ENCODE data around the gene ASB1. TPM values are rescaled to one million over a fixed set of nuclear protein-coding genes. Genes with fewer than 3 reads are reported as not detected.

The ASB1 gene
- total and polyA plus RNA-seq, 9 of the 15 experiments (the other 6 are each of a cell fraction or from before 2014, with no cell fraction given) = 6.3 to 37.7 (median 23.9) TPM

DNA sequence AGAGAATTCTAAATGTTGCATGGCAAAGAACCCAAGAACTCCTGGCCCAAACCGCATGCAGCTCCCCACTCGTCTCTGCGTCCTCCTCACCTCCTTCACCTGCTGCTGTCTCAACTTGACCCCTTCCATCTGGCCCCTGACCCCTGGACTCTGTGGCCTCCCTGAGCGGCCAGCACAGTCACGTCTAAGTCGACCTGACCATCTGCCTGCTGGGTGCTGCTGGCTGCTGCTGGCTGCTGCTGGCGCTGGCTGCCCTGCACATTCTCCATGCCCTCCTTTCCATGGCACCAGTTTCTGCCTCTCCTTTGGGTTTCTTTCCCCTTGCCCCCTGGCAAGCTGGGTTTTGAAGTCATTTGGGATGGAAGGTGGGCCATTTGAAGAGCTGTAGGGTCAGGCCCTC is 30.1 kb upstream of the ASB1 start:
- H3K4me3 ChIP-seq = no peak overlapping the region
- ChIA-PET POLR2A (interaction anchor here (1.0 kb wide), 1 partner anchor 9 kb away, joined by 3 read pairs; no protein-coding TSS in a partner anchor), CTCF (ENCODE audit: low intra/inter-chr PET ratio) (no interaction called here)
- peak overlapping the region in 1 of 2 experiments; percentile 76; a peak in 2 of 4 replicates for H3K9ac ChIP-seq (ENCODE audit: insufficient read depth in 1 of 2, low read depth in 2 of 2, low read length in 2 of 2)
- 41% methylated on average over 7 of the region's 7 CpGs for WGBS (ENCODE audit: insufficient coverage, low coverage, missing lambda C conversion rate)
- no peaks in the 10 kb centered on the region for H3K27me3 ChIP-seq (ENCODE audit: control insufficient read depth in 2 of 2, insufficient read depth in 2 of 2, low read length in 2 of 2)
- DNase-seq (ENCODE audit: extremely low read depth in 1 of 4, low spot score in 3 of 4) = peak in 3 of 4 experiments; percentile 26 to 41 (median 40)
- TF ChIP-seq NR4A1 (CRISPR knock-in tag; IDR thresholded peaks at IDR 0.05) (no peak), NR4A1 (tag; IDR thresholded peaks at IDR 0.05) (no peak), CBFA2T2 (conservative IDR thresholded peaks at IDR 0.05) (peak; percentile 37), FOXA1 (IDR thresholded peaks at IDR 0.05; ENCODE audit: borderline replicate concordance) (no peak), ZNF316 (IDR thresholded peaks at IDR 0.05) (no peak), NELFE (IDR thresholded peaks at IDR 0.05; ENCODE audit: insufficient read depth, insufficient read length) (no peak), HNRNPK (IDR thresholded peaks at IDR 0.05; ENCODE audit: low read depth, low read length, poor library complexity, severe bottlenecking) (no peak), CBFA2T3 (IDR thresholded peaks at IDR 0.05) (peak; percentile 50), ELF2 (CRISPR knock-in tag; IDR thresholded peaks at IDR 0.05) (no peak), STAT5B (CRISPR knock-in tag; IDR thresholded peaks at IDR 0.05) (no peak), BCLAF1 (IDR thresholded peaks at IDR 0.05; ENCODE audit: borderline replicate concordance in 1 of 2, control insufficient read depth in 1 of 2, low read depth in 2 of 2, low read length in 1 of 2) (no peak), KLF13 (tag; IDR thresholded peaks at IDR 0.05; ENCODE audit: borderline replicate concordance, low read depth) (no peak), TEAD4 (IDR thresholded peaks at IDR 0.05; ENCODE audit: low read length) (no peak), TEAD4 (CRISPR knock-in tag; IDR thresholded peaks at IDR 0.05; ENCODE audit: borderline replicate concordance) (no peak), XRCC5 (IDR thresholded peaks at IDR 0.05; ENCODE audit: low read depth, low read length) (no peak)
- TF ChIP-seq, protein P1, sequence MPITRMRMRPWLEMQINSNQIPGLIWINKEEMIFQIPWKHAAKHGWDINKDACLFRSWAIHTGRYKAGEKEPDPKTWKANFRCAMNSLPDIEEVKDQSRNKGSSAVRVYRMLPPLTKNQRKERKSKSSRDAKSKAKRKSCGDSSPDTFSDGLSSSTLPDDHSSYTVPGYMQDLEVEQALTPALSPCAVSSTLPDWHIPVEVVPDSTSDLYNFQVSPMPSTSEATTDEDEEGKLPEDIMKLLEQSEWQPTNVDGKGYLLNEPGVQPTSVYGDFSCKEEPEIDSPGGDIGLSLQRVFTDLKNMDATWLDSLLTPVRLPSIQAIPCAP (CRISPR knock-in tag; IDR thresholded peaks at IDR 0.05; ENCODE audit: borderline replicate concordance) = no peak
- TF ChIP-seq, protein P2, sequence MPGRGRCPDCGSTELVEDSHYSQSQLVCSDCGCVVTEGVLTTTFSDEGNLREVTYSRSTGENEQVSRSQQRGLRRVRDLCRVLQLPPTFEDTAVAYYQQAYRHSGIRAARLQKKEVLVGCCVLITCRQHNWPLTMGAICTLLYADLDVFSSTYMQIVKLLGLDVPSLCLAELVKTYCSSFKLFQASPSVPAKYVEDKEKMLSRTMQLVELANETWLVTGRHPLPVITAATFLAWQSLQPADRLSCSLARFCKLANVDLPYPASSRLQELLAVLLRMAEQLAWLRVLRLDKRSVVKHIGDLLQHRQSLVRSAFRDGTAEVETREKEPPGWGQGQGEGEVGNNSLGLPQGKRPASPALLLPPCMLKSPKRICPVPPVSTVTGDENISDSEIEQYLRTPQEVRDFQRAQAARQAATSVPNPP (IDR thresholded peaks at IDR 0.05; ENCODE audit: borderline replicate concordance, insufficient read depth, insufficient read length) = no peak
- TF ChIP-seq, protein P3, sequence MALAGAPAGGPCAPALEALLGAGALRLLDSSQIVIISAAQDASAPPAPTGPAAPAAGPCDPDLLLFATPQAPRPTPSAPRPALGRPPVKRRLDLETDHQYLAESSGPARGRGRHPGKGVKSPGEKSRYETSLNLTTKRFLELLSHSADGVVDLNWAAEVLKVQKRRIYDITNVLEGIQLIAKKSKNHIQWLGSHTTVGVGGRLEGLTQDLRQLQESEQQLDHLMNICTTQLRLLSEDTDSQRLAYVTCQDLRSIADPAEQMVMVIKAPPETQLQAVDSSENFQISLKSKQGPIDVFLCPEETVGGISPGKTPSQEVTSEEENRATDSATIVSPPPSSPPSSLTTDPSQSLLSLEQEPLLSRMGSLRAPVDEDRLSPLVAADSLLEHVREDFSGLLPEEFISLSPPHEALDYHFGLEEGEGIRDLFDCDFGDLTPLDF (CRISPR knock-in tag; IDR thresholded peaks at IDR 0.05) = no peak
- intact Hi-C loops (cut with micrococcal nuclease) = no loop called here
- no peaks in the 10 kb centered on the region for H3K9me1 ChIP-seq (ENCODE audit: control insufficient read depth, insufficient read depth, low read length)
- no peak overlapping the region for H2AFZ ChIP-seq (ENCODE audit: low read depth, low read length)
- no peak overlapping the region for H3K4me2 ChIP-seq (ENCODE audit: insufficient read depth, low read length)
- no peak overlapping the region for H3K27ac ChIP-seq (ENCODE audit: extremely low read depth, low read depth, low read length)
- no peaks in the 10 kb centered on the region for H3K36me3 ChIP-seq (ENCODE audit: control insufficient read depth, insufficient read depth, low read length)
- peak; percentile 42; the same call in 1 of the 3 replicates for ATAC-seq
- no peaks in the 10 kb centered on the region for H4K20me1 ChIP-seq (replicated peaks; ENCODE audit: control insufficient read depth, insufficient read depth, low read length)
- H3K79me2 ChIP-seq (ENCODE audit: control insufficient read depth, insufficient read depth, low read length) = no peaks in the 10 kb centered on the region
- BruUV-seq (replicated peaks) = no TSS peak
- in situ Hi-C loops (cut with MboI) = no loop called here
- no peaks in the 10 kb centered on the region for H3K9me3 ChIP-seq (replicated peaks; ENCODE audit: control insufficient read depth, insufficient read depth, low read depth, low read length)
- H3K4me1 ChIP-seq (replicated peaks in 1 of 2; ENCODE audit: control insufficient read depth in 2 of 2, insufficient read depth in 2 of 2, low read length in 2 of 2) = peaks cover 9 to 12% of the 10 kb centered on the region in 2 experiments; a peak in 4 of 5 replicates
- FAIRE-seq = no peak
